HepG2 (cell line): ENCODE results near the gene PDLIM5. TPM values are rescaled to one million over a fixed set of nuclear protein-coding genes. Genes with fewer than 3 reads are reported as not detected.

ENCODE experiments used
- ATAC-seq: fragments of 200-7000 bp; cut with Tn5 transposase; 3 replicates; pipeline ENCODE4 v1.9.1; 2020; ENCODE audit warnings: mild to moderate bottlenecking, moderate library complexity
- BruUV-seq: library from RNA; stranded (reverse); fragments of 400-500 nt; replicated peaks from 2 replicates; lab custom pipeline; 2021; lab: Mats Ljungman, UMichigan
- CTCF ChIA-PET: fragments of 300-600 bp; formaldehyde crosslinking; extraction: SDS; loops from one replicate; lab custom pipeline; 2021; ENCODE audit warnings: low total read pairs, inconsistent platforms, low intra/inter-chr PET ratio; lab: Yijun Ruan, JAX
- POLR2A ChIA-PET: fragments of 350-600 bp; sonication (Branson Sonifier 250); formaldehyde crosslinking; loops from one replicate; lab custom pipeline; 2020; ENCODE audit warnings: antibody characterized with exemption, inconsistent platforms; lab: Yijun Ruan, JAX
- DNase-seq: peaks from one replicate; pipeline ENCODE4 v3.0.0-alpha.2; 2015; ENCODE audit warnings: low spot score
- FAIRE-seq: peaks from 3 replicates; lab custom pipeline; 2011; peaks lifted over from hg19 to GRCh38; lab: Jason Lieb, UNC
- H2AFZ ChIP-seq: one replicate; pipeline ENCODE4 v1.6.1; 2011; ENCODE audit warnings: low read length, inconsistent platforms
- H3K27ac ChIP-seq: fragments of 300-600 bp; 3 replicates; pipeline ENCODE4 v1.8.0; 2011; ENCODE audit warnings: mixed run types, mild to moderate bottlenecking, mixed read lengths, low read length, inconsistent platforms; ENCODE audit not compliant: insufficient read depth; ENCODE audit errors: extremely low read length
- H3K27me3 ChIP-seq, 2 experiments: fragments of 200-600 bp in 1 of 2; 2 replicates in 1 of 2; 3 replicates in 1 of 2; pipeline versions ENCODE4 v1.6.0 to v1.8.0; 2011; ENCODE audit warnings: low read length in 2 of 2, mild to moderate bottlenecking in 2 of 2, moderate library complexity in 2 of 2, inconsistent platforms in 1 of 2; ENCODE audit not compliant: insufficient read depth in 2 of 2, control insufficient read depth in 1 of 2
- H3K36me3 ChIP-seq, 2 experiments: fragments of 200-600 bp in 1 of 2; replicated peaks in 1 of 2; 2 replicates in 1 of 2; 3 replicates in 1 of 2; pipeline versions ENCODE4 v1.5.1 to v1.8.0; 2011; ENCODE audit warnings: low read length in 2 of 2, inconsistent platforms in 1 of 2; ENCODE audit not compliant: insufficient read depth in 2 of 2, control insufficient read depth in 1 of 2
- H3K4me1 ChIP-seq: 2 replicates; pipeline ENCODE4 v1.5.1; 2012; ENCODE audit warnings: low read length, inconsistent platforms; ENCODE audit not compliant: insufficient read depth
- H3K4me2 ChIP-seq: 2 replicates; pipeline ENCODE4 v1.6.0; 2011; ENCODE audit warnings: low read depth, low read length, inconsistent platforms
- H3K4me3 ChIP-seq, 3 experiments: fragments of 200-600 bp in 1 of 3; sonication (generic), shearing (Covaris generic) in 1 of 3; replicated peaks in 1 of 3; 2 replicates each; pipeline ENCODE4 v1.5.1; 2011 to 2016; ENCODE audit warnings: low read length in 3 of 3, inconsistent platforms in 2 of 3, low read depth in 2 of 3, mild to moderate bottlenecking in 2 of 3, control low read depth in 1 of 3, mixed read lengths in 1 of 3; ENCODE audit not compliant: insufficient read depth in 1 of 3
- H3K79me2 ChIP-seq: one replicate; pipeline ENCODE4 v1.6.1; 2011; ENCODE audit warnings: low read length, inconsistent platforms; ENCODE audit not compliant: insufficient read depth
- H3K9ac ChIP-seq: 2 replicates; pipeline ENCODE4 v1.6.0; 2011; ENCODE audit warnings: mild to moderate bottlenecking, low read depth, low read length, inconsistent platforms; ENCODE audit not compliant: insufficient read depth
- H3K9me3 ChIP-seq: 2 replicates; pipeline ENCODE4 v1.5.1; 2012; ENCODE audit warnings: mild to moderate bottlenecking, low read length
- H4K20me1 ChIP-seq: 2 replicates; pipeline ENCODE4 v1.6.0; 2011; ENCODE audit warnings: inconsistent platforms, mild to moderate bottlenecking, low read length, moderate library complexity; ENCODE audit not compliant: insufficient read depth
- AGO2 ChIP-seq: fragments of 200-400 bp; formaldehyde crosslinking; optimal IDR thresholded peaks from 2 replicates; pipeline ENCODE3; 2017; ENCODE audit warnings: mild to moderate bottlenecking, low read depth, low read length, moderate library complexity
- FOXA1 ChIP-seq, 2 experiments: fragments of 450-650 bp in 1 of 2; sonication (generic) in 1 of 2; formaldehyde crosslinking in 1 of 2; IDR thresholded peaks; 2 replicates each; pipeline versions ENCODE4 v1.4.0 to v1.6.1; 2016 to 2020; ENCODE audit warnings: missing genetic modification reagents in 1 of 2
- FOXK2 ChIP-seq: fragments of 450-650 bp; IDR thresholded peaks from 2 replicates; pipeline ENCODE4 v1.6.1; 2016
- HOXD1 ChIP-seq: sonication (generic); formaldehyde crosslinking; IDR thresholded peaks from 2 replicates; pipeline ENCODE4 v1.5.0; 2020; ENCODE audit warnings: missing genetic modification reagents
- PAX8 ChIP-seq: sonication (generic); formaldehyde crosslinking; IDR thresholded peaks from 2 replicates; pipeline ENCODE4 v1.8.0; 2022; ENCODE audit warnings: mild to moderate bottlenecking, missing genetic modification reagents, borderline replicate concordance
- WIZ ChIP-seq: sonication (generic); formaldehyde crosslinking; IDR thresholded peaks from 2 replicates; pipeline ENCODE4 v1.5.1; 2020; ENCODE audit warnings: mild to moderate bottlenecking, missing genetic modification reagents
- ZNF274 ChIP-seq: sonication (generic); formaldehyde crosslinking; IDR thresholded peaks from 2 replicates; pipeline ENCODE4 v1.5.1; 2020; ENCODE audit warnings: mild to moderate bottlenecking, missing genetic modification reagents
- ZNF296 ChIP-seq: sonication (generic); formaldehyde crosslinking; conservative IDR thresholded peaks from 2 replicates; pipeline ENCODE4 v1.5.0; 2020; ENCODE audit warnings: mild to moderate bottlenecking, missing genetic modification reagents
- ZNF572 ChIP-seq: sonication (generic); formaldehyde crosslinking; IDR thresholded peaks from 2 replicates; pipeline ENCODE4 v1.5.1; 2020; ENCODE audit warnings: mild to moderate bottlenecking, missing genetic modification reagents
- ZNF607 ChIP-seq: sonication (generic); formaldehyde crosslinking; IDR thresholded peaks from 2 replicates; pipeline ENCODE4 v1.5.1; 2020; ENCODE audit warnings: missing genetic modification reagents, mild to moderate bottlenecking, borderline replicate concordance
- ZNF616 ChIP-seq: sonication (generic); formaldehyde crosslinking; IDR thresholded peaks from 2 replicates; pipeline ENCODE4 v1.5.0; 2020; ENCODE audit warnings: low read depth, mild to moderate bottlenecking, missing genetic modification reagents
- WGBS: methylation state at CpG from one replicate; pipeline ENCODE4 v1.1.6; 2017; ENCODE audit warnings: low lambda C conversion rate; 5-methylcytosine and 5-hydroxymethylcytosine counted together
- in situ Hi-C: cut with HindIII; loops from 2 replicates; pipeline ENCODE4 v1.10.0; 2017; ENCODE audit warnings: low pct_unique_long_range_greater_than_20kb; ENCODE audit not compliant: extremely low pct_ligation_motif_present
- intact Hi-C: fragments of 100-400 bp; cut with micrococcal nuclease; formaldehyde crosslinking; loops from one replicate; pipeline ENCODE4 v1.10.0; 2022; ENCODE audit not compliant: unreplicated experiment
- polyA plus RNA-seq, 8 experiments: library from polyadenylated mRNA; depleted of rRNA in 3 of 8; stranded (reverse) in 7 of 8; unstranded in 1 of 8; fragments of >200 nt; fragmentation: Illumina TruSeq in 4 of 8; extraction: Trizol in 4 of 8; gene quantifications; 2 replicates each; pipeline versions ENCODE4 v1.2.1 to v1.2.3, GENCODE V29; 2011 to 2016; ENCODE audit warnings: low read depth in 4 of 8, missing spikeins in 1 of 8, mixed read lengths in 1 of 8; ENCODE audit not compliant: insufficient read depth in 1 of 8
- total RNA-seq, 5 experiments: library from RNA; depleted of rRNA; stranded (reverse); fragments of >200 nt; fragmentation: Illumina TruSeq; extraction: Trizol; gene quantifications; 2 replicates each; pipeline ENCODE4 v1.2.3, GENCODE V29; 2016; ENCODE audit warnings: low read depth in 1 of 5
- TF ChIP-seq, protein P1 (sequence below): sonication (generic); formaldehyde crosslinking; IDR thresholded peaks from 2 replicates; pipeline ENCODE4 v1.5.0; 2020; ENCODE audit warnings: missing genetic modification reagents, mild to moderate bottlenecking, borderline replicate concordance
- TF ChIP-seq, protein P2 (sequence below): sonication (generic); IDR thresholded peaks from 2 replicates; pipeline ENCODE4 v1.6.1; 2016; ENCODE audit warnings: low read depth, borderline replicate concordance
- TF ChIP-seq, protein P3 (sequence below): sonication (generic); formaldehyde crosslinking; IDR thresholded peaks from 2 replicates; pipeline ENCODE4 v1.5.0; 2020; ENCODE audit warnings: mild to moderate bottlenecking, missing genetic modification reagents
- TF ChIP-seq, protein P4 (sequence below): sonication (generic); formaldehyde crosslinking; IDR thresholded peaks from 2 replicates; pipeline ENCODE4; 2020; ENCODE audit warnings: missing genetic modification reagents, mild to moderate bottlenecking, borderline replicate concordance
- TF ChIP-seq, protein P5 (sequence below): sonication (generic); formaldehyde crosslinking; IDR thresholded peaks from 2 replicates; pipeline ENCODE4 v1.8.0; 2022; ENCODE audit warnings: mild to moderate bottlenecking, missing genetic modification reagents

PDLIM5 gene
- total and polyA plus RNA-seq, 2 of the 13 experiments (the other 11 are each of a cell fraction or from before 2014, with no cell fraction given) = 52.8 to 119 TPM

DNA sequence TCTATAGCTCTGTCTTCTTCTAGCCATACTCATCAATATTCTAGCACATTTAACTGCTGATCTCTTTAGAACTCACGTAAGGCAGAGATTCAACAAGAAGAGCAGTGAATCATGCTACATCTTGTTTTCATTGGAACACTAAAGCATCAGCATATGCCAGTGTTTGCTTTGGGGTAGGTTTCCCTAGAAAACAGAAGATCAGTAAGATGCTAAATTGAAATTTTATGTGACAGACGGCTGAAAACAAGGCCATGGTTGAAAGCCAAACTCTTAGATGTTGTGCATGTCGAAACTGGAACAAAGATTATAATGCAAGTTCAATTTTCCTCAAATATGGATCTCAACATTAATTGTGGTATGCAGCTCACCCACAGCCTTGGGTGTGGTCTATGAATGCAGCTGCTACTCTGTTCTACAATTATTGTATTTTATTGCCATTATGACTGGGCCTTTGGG is 107.6 kb downstream of the PDLIM5 start:
- Histone ChIP-seq H3K9me3 (no peaks in the 10 kb centered on the region), H3K36me3 (no peaks in the 10 kb centered on the region), H3K9ac (no peak overlapping the region), H3K4me1 (peaks cover 46% of the 10 kb centered on the region), H3K79me2 (peaks cover 12% of the 10 kb centered on the region), H2AFZ (no peak overlapping the region), H3K4me2 (no peak overlapping the region), H4K20me1 (no peaks in the 10 kb centered on the region), H3K4me3 (no peak overlapping the region), H3K27ac (no peak overlapping the region), H3K27me3 (no peaks in the 10 kb centered on the region)
- POLR2A ChIA-PET = no interaction called here
- ATAC-seq = no peak
- BruUV-seq = no TSS peak
- no peak for FAIRE-seq
- DNase-seq = no peak
- 96% methylated on average over 3 of the region's 3 CpGs for WGBS
- intact Hi-C loops = no loop called here
- in situ Hi-C loops = no loop called here
- TF ChIP-seq WIZ (CRISPR knock-in tag) = no peak
- TF ChIP-seq ZNF616 (CRISPR knock-in tag) = no peak
- TF ChIP-seq HOXD1 (CRISPR knock-in tag) = no peak
- TF ChIP-seq PAX8 = no peak
- TF ChIP-seq FOXA1 (IDR thresholded peaks at IDR 0.05) = no peak
- no peak for TF ChIP-seq FOXA1 (CRISPR knock-in tag; IDR thresholded peaks at IDR 0.05)
- TF ChIP-seq, protein P1, sequence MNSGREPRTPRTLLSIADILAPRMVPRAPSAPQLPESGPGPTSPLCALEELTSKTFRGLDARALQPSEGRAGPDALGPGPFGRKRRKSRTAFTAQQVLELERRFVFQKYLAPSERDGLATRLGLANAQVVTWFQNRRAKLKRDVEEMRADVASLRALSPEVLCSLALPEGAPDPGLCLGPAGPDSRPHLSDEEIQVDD (CRISPR knock-in tag) = no peak
- TF ChIP-seq, protein P2, sequence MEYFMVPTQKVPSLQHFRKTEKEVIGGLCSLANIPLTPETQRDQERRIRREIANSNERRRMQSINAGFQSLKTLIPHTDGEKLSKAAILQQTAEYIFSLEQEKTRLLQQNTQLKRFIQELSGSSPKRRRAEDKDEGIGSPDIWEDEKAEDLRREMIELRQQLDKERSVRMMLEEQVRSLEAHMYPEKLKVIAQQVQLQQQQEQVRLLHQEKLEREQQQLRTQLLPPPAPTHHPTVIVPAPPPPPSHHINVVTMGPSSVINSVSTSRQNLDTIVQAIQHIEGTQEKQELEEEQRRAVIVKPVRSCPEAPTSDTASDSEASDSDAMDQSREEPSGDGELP = no peak
- no peak for TF ChIP-seq ZNF607
- TF ChIP-seq, protein P3, sequence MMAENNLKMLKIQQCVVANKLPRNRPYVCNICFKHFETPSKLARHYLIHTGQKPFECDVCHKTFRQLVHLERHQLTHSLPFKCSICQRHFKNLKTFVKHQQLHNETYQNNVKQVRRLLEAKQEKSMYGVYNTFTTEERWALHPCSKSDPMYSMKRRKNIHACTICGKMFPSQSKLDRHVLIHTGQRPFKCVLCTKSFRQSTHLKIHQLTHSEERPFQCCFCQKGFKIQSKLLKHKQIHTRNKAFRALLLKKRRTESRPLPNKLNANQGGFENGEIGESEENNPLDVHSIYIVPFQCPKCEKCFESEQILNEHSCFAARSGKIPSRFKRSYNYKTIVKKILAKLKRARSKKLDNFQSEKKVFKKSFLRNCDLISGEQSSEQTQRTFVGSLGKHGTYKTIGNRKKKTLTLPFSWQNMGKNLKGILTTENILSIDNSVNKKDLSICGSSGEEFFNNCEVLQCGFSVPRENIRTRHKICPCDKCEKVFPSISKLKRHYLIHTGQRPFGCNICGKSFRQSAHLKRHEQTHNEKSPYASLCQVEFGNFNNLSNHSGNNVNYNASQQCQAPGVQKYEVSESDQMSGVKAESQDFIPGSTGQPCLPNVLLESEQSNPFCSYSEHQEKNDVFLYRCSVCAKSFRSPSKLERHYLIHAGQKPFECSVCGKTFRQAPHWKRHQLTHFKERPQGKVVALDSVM = no peak
- no peak for TF ChIP-seq ZNF296 (CRISPR knock-in tag)
- no peak for TF ChIP-seq ZNF572 (CRISPR knock-in tag)
- TF ChIP-seq AGO2 = no peak
- no peak for TF ChIP-seq FOXK2
- no peak for TF ChIP-seq ZNF274 (CRISPR knock-in tag)
- TF ChIP-seq, protein P4, sequence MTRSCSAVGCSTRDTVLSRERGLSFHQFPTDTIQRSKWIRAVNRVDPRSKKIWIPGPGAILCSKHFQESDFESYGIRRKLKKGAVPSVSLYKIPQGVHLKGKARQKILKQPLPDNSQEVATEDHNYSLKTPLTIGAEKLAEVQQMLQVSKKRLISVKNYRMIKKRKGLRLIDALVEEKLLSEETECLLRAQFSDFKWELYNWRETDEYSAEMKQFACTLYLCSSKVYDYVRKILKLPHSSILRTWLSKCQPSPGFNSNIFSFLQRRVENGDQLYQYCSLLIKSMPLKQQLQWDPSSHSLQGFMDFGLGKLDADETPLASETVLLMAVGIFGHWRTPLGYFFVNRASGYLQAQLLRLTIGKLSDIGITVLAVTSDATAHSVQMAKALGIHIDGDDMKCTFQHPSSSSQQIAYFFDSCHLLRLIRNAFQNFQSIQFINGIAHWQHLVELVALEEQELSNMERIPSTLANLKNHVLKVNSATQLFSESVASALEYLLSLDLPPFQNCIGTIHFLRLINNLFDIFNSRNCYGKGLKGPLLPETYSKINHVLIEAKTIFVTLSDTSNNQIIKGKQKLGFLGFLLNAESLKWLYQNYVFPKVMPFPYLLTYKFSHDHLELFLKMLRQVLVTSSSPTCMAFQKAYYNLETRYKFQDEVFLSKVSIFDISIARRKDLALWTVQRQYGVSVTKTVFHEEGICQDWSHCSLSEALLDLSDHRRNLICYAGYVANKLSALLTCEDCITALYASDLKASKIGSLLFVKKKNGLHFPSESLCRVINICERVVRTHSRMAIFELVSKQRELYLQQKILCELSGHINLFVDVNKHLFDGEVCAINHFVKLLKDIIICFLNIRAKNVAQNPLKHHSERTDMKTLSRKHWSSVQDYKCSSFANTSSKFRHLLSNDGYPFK (CRISPR knock-in tag) = no peak
- TF ChIP-seq, protein P5, sequence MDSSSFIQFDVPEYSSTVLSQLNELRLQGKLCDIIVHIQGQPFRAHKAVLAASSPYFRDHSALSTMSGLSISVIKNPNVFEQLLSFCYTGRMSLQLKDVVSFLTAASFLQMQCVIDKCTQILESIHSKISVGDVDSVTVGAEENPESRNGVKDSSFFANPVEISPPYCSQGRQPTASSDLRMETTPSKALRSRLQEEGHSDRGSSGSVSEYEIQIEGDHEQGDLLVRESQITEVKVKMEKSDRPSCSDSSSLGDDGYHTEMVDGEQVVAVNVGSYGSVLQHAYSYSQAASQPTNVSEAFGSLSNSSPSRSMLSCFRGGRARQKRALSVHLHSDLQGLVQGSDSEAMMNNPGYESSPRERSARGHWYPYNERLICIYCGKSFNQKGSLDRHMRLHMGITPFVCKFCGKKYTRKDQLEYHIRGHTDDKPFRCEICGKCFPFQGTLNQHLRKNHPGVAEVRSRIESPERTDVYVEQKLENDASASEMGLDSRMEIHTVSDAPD (CRISPR knock-in tag) = no peak
- CTCF ChIA-PET = no interaction called here
